ENCODE data around the gene ACSS1. TPM values are rescaled to one million over a fixed set of nuclear protein-coding genes. Genes with fewer than 3 reads are reported as not detected.

ACSS1 gene
- polyA plus RNA-seq, 2 of the 4 experiments (the other 2 are of a cell fraction) = 7.2 to 7.6 TPM

DNA sequence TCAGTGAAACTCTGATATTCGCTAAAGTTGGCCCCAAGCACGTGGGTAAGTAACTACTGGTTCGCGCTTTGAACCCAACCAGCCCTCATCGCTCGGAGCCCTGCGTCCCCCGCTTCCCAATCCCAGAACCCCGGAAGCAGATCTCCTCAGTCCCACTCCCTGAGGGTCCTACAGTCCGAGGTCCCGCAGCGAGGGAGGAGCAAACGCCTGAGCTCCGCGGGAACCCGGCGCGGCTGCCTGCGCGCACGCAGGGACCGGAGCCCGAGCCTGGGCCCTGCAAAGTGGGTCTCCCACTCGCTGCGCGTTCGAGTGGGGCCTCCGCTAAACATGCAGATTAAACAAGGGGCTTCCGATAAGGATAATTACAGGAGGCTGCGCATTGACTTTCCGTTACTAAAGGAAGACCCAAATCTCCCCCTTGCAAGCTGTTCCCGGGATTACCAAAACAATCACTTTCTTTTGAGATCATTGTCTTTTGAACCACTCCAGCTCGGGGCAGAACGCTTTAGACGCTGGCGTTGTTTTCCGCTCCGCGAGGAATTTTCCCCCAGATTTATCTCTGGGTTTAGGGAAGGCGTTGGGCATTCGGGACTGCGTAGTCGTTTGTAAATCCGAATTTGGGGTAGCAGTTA lies 25.3 kb upstream of the ACSS1 start:
- CTCF ChIA-PET = interaction anchor here (0.8 to 2.6 kb wide), 4 partner anchors 10 to 96 kb away, joined by 3 to 12 read pairs (median 5); no protein-coding TSS in a partner anchor
- Histone ChIP-seq H3K4me1 (peaks cover 16% of the 10 kb centered on the region), H3K4me2 (peak overlapping the region; percentile 97), H3K9me3 (0 out of 3 replicates have a peak, but pooled peaks cover 2% of the 10 kb centered on the region), H3K27ac (no peak overlapping the region), H3K4me3 (peak overlapping the region; percentile 43; the same call in 2 of the 3 replicates)
- FAIRE-seq (no peak), ATAC-seq (no peak), DNase-seq (ENCODE audit: low read depth in 1 of 2, low spot score in 1 of 2) (no peak)
- 71% methylated on average over 42 of the region's 44 CpGs for WGBS (ENCODE audit: missing lambda C conversion rate)
- TF ChIP-seq EHF (CRISPR knock-in tag; IDR thresholded peaks at IDR 0.05) (no peak), BHLHE40 (IDR thresholded peaks at IDR 0.05; ENCODE audit: low read depth, low read length) (no peak), RARB (CRISPR knock-in tag; IDR thresholded peaks at IDR 0.05) (no peak), ZC3H11A (IDR thresholded peaks at IDR 0.05) (no peak), ESRRA (IDR thresholded peaks at IDR 0.05; ENCODE audit: borderline replicate concordance, low read length) (no peak), HOXA7 (CRISPR knock-in tag; IDR thresholded peaks at IDR 0.05) (no peak), KDM5A (IDR thresholded peaks at IDR 0.05) (no peak), HDAC2 (IDR thresholded peaks at IDR 0.05) (no peak), GATA3 (IDR thresholded peaks at IDR 0.05; ENCODE audit: borderline replicate concordance) (no peak), RCOR1 (IDR thresholded peaks at IDR 0.05; ENCODE audit: low read depth, low read length) (no peak), EP300 (IDR thresholded peaks at IDR 0.05) (no peak), NPAS2 (CRISPR knock-in tag; IDR thresholded peaks at IDR 0.05; ENCODE audit: borderline replicate concordance) (no peak), NR3C1 (IDR thresholded peaks at IDR 0.05) (no peak), PHF8 (IDR thresholded peaks at IDR 0.05; ENCODE audit: borderline replicate concordance, low read depth) (no peak)
- TF ChIP-seq, protein P1, sequence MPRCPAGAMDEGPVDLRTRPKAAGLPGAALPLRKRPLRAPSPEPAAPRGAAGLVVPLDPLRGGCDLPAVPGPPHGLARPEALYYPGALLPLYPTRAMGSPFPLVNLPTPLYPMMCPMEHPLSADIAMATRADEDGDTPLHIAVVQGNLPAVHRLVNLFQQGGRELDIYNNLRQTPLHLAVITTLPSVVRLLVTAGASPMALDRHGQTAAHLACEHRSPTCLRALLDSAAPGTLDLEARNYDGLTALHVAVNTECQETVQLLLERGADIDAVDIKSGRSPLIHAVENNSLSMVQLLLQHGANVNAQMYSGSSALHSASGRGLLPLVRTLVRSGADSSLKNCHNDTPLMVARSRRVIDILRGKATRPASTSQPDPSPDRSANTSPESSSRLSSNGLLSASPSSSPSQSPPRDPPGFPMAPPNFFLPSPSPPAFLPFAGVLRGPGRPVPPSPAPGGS (IDR thresholded peaks at IDR 0.05) = no peak
- TF ChIP-seq, protein P2, sequence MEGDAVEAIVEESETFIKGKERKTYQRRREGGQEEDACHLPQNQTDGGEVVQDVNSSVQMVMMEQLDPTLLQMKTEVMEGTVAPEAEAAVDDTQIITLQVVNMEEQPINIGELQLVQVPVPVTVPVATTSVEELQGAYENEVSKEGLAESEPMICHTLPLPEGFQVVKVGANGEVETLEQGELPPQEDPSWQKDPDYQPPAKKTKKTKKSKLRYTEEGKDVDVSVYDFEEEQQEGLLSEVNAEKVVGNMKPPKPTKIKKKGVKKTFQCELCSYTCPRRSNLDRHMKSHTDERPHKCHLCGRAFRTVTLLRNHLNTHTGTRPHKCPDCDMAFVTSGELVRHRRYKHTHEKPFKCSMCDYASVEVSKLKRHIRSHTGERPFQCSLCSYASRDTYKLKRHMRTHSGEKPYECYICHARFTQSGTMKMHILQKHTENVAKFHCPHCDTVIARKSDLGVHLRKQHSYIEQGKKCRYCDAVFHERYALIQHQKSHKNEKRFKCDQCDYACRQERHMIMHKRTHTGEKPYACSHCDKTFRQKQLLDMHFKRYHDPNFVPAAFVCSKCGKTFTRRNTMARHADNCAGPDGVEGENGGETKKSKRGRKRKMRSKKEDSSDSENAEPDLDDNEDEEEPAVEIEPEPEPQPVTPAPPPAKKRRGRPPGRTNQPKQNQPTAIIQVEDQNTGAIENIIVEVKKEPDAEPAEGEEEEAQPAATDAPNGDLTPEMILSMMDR (IDR thresholded peaks at IDR 0.05) = no peak
- TF ChIP-seq, protein P3, sequence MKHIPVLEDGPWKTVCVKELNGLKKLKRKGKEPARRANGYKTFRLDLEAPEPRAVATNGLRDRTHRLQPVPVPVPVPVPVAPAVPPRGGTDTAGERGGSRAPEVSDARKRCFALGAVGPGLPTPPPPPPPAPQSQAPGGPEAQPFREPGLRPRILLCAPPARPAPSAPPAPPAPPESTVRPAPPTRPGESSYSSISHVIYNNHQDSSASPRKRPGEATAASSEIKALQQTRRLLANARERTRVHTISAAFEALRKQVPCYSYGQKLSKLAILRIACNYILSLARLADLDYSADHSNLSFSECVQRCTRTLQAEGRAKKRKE (CRISPR knock-in tag; IDR thresholded peaks at IDR 0.05; ENCODE audit: low read depth) = no peak
- POLR2A ChIA-PET = no interaction called here

DNA sequence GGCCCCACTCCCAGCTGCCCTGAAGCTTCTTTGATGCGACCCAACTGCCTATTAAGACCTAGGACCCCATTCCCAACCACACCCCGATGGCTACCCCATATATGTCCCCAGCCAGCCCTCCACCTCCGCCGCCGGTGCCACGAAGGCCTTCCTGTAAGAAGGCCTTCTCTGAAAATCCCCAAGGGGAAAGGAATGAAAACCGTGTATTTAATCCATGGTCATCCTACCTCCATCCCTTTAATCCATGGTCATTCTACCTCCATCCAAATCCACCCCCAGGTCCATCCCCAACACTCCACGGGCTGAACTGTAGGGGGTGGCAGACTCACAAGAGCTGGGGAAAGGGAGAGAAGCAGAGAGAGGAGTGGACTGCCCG lies 24.5 kb upstream of the ACSS1 start:
- Histone ChIP-seq H3K4me2 (no peak overlapping the region), H3K4me3 (no peak overlapping the region), H3K27ac (no peak overlapping the region), H3K9me3 (0 out of 3 replicates have a peak, but pooled peaks cover 2% of the 10 kb centered on the region), H3K4me1 (peaks cover 19% of the 10 kb centered on the region)
- peak in 1 of 2 experiments; percentile 28; a peak in 1 of 6 replicates for ATAC-seq
- 73% methylated on average over 9 of the region's 9 CpGs for WGBS (ENCODE audit: missing lambda C conversion rate)
- peak in 1 of 2 experiments; percentile 47 for DNase-seq (ENCODE audit: low read depth in 1 of 2, low spot score in 1 of 2)
- no peak for TF ChIP-seq MAFK (IDR thresholded peaks at IDR 0.05; ENCODE audit: partially characterized antibody)
- no peak for TF ChIP-seq ESRRA (IDR thresholded peaks at IDR 0.05; ENCODE audit: borderline replicate concordance, low read length)
- TF ChIP-seq, protein P4, sequence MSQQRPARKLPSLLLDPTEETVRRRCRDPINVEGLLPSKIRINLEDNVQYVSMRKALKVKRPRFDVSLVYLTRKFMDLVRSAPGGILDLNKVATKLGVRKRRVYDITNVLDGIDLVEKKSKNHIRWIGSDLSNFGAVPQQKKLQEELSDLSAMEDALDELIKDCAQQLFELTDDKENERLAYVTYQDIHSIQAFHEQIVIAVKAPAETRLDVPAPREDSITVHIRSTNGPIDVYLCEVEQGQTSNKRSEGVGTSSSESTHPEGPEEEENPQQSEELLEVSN (IDR thresholded peaks at IDR 0.05; ENCODE audit: borderline replicate concordance, low read depth) = no peak
- no peak for TF ChIP-seq CHD4 (IDR thresholded peaks at IDR 0.05; ENCODE audit: borderline replicate concordance)
- TF ChIP-seq, protein P2 (IDR thresholded peaks at IDR 0.05) = no peak
- peak in 1 of 2 experiments; percentile 49; a peak in 2 of 5 replicates for TF ChIP-seq RAD21 (conservative IDR thresholded peaks at IDR 0.05 in 1 of 2, IDR thresholded peaks at IDR 0.05 in 1 of 2)
- TF ChIP-seq PHF8 (IDR thresholded peaks at IDR 0.05; ENCODE audit: borderline replicate concordance, low read depth) = no peak
- TF ChIP-seq FOXS1 (CRISPR knock-in tag; IDR thresholded peaks at IDR 0.05) = no peak
- ChIA-PET POLR2A (no interaction called here), CTCF (interaction anchor here (1.0 to 2.6 kb wide), 6 partner anchors 8 to 96 kb away, joined by 3 to 12 read pairs (median 3); no protein-coding TSS in a partner anchor)
- no peak for FAIRE-seq

All from A549 (cell line).